Measurements from ENCODE around the gene SCMH1.
"Not testable (repeated sequence)": the region's sequence is repeated elsewhere in the genome, so short reads cannot be mapped to it uniquely, and the experiment has no call there.

Gene SCMH1

DNA sequence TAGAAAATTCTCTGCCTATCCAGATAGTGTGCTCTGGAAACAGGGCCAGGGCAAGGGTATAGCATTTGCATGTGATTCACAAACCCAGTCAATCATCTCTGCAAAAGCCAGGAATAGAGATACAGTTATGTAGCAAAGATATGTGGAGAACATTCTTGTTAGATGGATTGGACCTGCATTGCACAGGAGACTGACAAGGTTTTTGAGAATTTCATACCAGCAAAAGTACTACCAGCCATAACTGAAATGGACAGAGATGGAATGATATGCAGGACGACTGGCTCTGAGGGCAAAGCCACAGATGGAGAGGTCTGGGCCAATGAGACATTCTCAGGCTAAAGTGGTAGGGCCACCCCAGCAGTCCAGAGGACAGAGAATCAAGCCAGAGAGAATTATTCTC lies 24.7 kb downstream of the SCMH1 start:
- H3K4me3 ChIP-seq (ENCODE audit: low read depth, low read length, poor library complexity, severe bottlenecking) = no peak overlapping the region
- H4K20me1 ChIP-seq (ENCODE audit: insufficient read depth, low read length) = no peaks in the 10 kb centered on the region
- H3K36me3 ChIP-seq (ENCODE audit: insufficient read depth, low read length) = no peaks in the 10 kb centered on the region; the same call in 1 of the 2 replicates
- no peak overlapping the region for H3K27ac ChIP-seq (ENCODE audit: low read depth, low read length, poor library complexity, severe bottlenecking)
- TF ChIP-seq CTCF (IDR thresholded peaks at IDR 0.05; ENCODE audit: low read length) (no peak), EZH2 (IDR thresholded peaks at IDR 0.05; ENCODE audit: borderline replicate concordance, low read length) (no peak)
- H3F3A ChIP-seq (ENCODE audit: insufficient read depth, low read length) = no peaks in the 10 kb centered on the region
- H3K4me2 ChIP-seq (ENCODE audit: low read length) = no peak overlapping the region
- peaks cover 9% of the 10 kb centered on the region; the same call in 1 of the 2 replicates for H3K9me3 ChIP-seq (ENCODE audit: low read length)
- no peaks in the 10 kb centered on the region for H3K9me2 ChIP-seq (ENCODE audit: low read depth, low read length)
- H3K4me1 ChIP-seq (ENCODE audit: insufficient read depth, low read length, severe bottlenecking) = peaks cover 2% of the 10 kb centered on the region
- no peak overlapping the region for H2AFZ ChIP-seq (ENCODE audit: low read length)
- H3K27me3 ChIP-seq (ENCODE audit: insufficient read depth, low read length) = no peaks in the 10 kb centered on the region
- no peak overlapping the region for H3K9ac ChIP-seq (ENCODE audit: low read length)
- H3K79me2 ChIP-seq (ENCODE audit: insufficient read depth, low read length) = 0 out of 2 replicates have a peak, but pooled peaks cover 8% of the 10 kb centered on the region

DNA sequence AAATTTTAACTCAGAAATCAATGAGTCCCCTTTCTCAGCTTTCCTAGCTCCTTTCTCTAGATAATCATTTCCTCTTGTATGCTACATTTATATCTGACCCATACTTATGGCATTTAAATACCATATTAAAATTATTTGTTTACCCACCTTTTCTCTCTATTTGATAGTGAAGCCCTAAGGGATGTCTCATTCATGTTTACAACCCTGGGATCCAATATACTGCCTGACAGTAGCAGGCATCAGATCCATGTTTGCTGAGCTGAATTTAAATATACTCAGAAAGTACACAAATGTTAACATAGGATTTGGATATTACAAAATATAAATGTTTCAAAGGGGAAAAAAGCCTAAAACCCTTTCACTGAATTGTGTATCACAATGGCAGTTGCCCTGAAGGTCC lies 26.5 kb downstream of the SCMH1 start:
- peaks cover 9% of the 10 kb centered on the region; the same call in 1 of the 2 replicates for H3K9me3 ChIP-seq (ENCODE audit: low read length)
- no peaks in the 10 kb centered on the region for H3K9me2 ChIP-seq (ENCODE audit: low read depth, low read length)
- H3K9ac ChIP-seq (ENCODE audit: low read length) = no peak overlapping the region
- no peaks in the 10 kb centered on the region for H3K27me3 ChIP-seq (ENCODE audit: insufficient read depth, low read length)
- 0 out of 2 replicates have a peak, but pooled peaks cover 5% of the 10 kb centered on the region for H3K79me2 ChIP-seq (ENCODE audit: insufficient read depth, low read length)
- no peak overlapping the region for H3K4me2 ChIP-seq (ENCODE audit: low read length)
- no peak overlapping the region for H2AFZ ChIP-seq (ENCODE audit: low read length)
- TF ChIP-seq EZH2 (IDR thresholded peaks at IDR 0.05; ENCODE audit: borderline replicate concordance, low read length) (no peak), CTCF (IDR thresholded peaks at IDR 0.05; ENCODE audit: low read length) (no peak)
- no peak overlapping the region for H3K27ac ChIP-seq (ENCODE audit: low read depth, low read length, poor library complexity, severe bottlenecking)
- no peak overlapping the region for H3K4me3 ChIP-seq (ENCODE audit: low read depth, low read length, poor library complexity, severe bottlenecking)
- H3K36me3 ChIP-seq (ENCODE audit: insufficient read depth, low read length) = no peaks in the 10 kb centered on the region; the same call in 1 of the 2 replicates
- H4K20me1 ChIP-seq (ENCODE audit: insufficient read depth, low read length) = no peaks in the 10 kb centered on the region
- H3F3A ChIP-seq (ENCODE audit: insufficient read depth, low read length) = no peaks in the 10 kb centered on the region
- no peaks in the 10 kb centered on the region for H3K4me1 ChIP-seq (ENCODE audit: insufficient read depth, low read length, severe bottlenecking)

DNA sequence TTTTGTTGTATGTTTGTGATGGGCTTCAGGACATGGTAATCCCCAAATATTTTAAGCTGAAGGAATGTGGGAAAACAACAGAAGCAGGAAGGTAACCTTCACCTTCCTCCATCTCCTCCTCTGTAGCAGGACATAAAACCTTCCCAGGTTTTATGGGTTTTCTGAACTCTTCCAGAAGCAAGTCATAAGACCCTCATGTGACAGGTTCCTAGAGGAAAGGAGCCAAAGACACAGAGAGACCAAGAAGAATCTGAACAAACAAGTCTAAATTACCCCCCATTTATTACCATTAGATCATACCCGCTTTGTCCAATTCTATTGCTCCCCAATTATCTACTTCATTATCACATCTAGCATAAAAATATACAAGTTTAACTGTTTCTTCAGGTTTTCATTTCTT lies 28.8 kb downstream of the SCMH1 start:
- Histone ChIP-seq H3K4me1 (ENCODE audit: insufficient read depth, low read length, severe bottlenecking) (no peaks in the 10 kb centered on the region), H3K27me3 (ENCODE audit: insufficient read depth, low read length) (no peaks in the 10 kb centered on the region), H3K36me3 (ENCODE audit: insufficient read depth, low read length) (no peaks in the 10 kb centered on the region; the same call in 1 of the 2 replicates), H3K9me2 (ENCODE audit: low read depth, low read length) (no peaks in the 10 kb centered on the region), H3F3A (ENCODE audit: insufficient read depth, low read length) (no peaks in the 10 kb centered on the region), H4K20me1 (ENCODE audit: insufficient read depth, low read length) (no peaks in the 10 kb centered on the region), H3K4me2 (ENCODE audit: low read length) (no peak overlapping the region), H2AFZ (ENCODE audit: low read length) (no peak overlapping the region), H3K79me2 (ENCODE audit: insufficient read depth, low read length) (no peaks in the 10 kb centered on the region), H3K9ac (ENCODE audit: low read length) (no peak overlapping the region), H3K9me3 (ENCODE audit: low read length) (no peaks in the 10 kb centered on the region; the same call in 1 of the 2 replicates), H3K27ac (ENCODE audit: low read depth, low read length, poor library complexity, severe bottlenecking) (no peak overlapping the region), H3K4me3 (ENCODE audit: low read depth, low read length, poor library complexity, severe bottlenecking) (no peak overlapping the region)
- TF ChIP-seq EZH2 (IDR thresholded peaks at IDR 0.05; ENCODE audit: borderline replicate concordance, low read length) (no peak), CTCF (IDR thresholded peaks at IDR 0.05; ENCODE audit: low read length) (no peak)

GRCh38 chr1:41211608-41212007 lies 30.5 kb downstream of the SCMH1 start:
- not testable (repeated sequence) for H3K4me1 ChIP-seq (ENCODE audit: insufficient read depth, low read length, severe bottlenecking); H3K36me3 ChIP-seq (ENCODE audit: insufficient read depth, low read length); H3K4me3 ChIP-seq (ENCODE audit: low read depth, low read length, poor library complexity, severe bottlenecking); H3K9ac ChIP-seq (ENCODE audit: low read length); H3K79me2 ChIP-seq (ENCODE audit: insufficient read depth, low read length); H4K20me1 ChIP-seq (ENCODE audit: insufficient read depth, low read length); H3K9me2 ChIP-seq (ENCODE audit: low read depth, low read length); H3K9me3 ChIP-seq (ENCODE audit: low read length); H3K27me3 ChIP-seq (ENCODE audit: insufficient read depth, low read length); H3K27ac ChIP-seq (ENCODE audit: low read depth, low read length, poor library complexity, severe bottlenecking); H3F3A ChIP-seq (ENCODE audit: insufficient read depth, low read length); H3K4me2 ChIP-seq (ENCODE audit: low read length); H2AFZ ChIP-seq (ENCODE audit: low read length)

GRCh38 chr1:41207053-41207452 lies 35.1 kb downstream of the SCMH1 start:
- H3F3A ChIP-seq (ENCODE audit: insufficient read depth, low read length); H3K27ac ChIP-seq (ENCODE audit: low read depth, low read length, poor library complexity, severe bottlenecking); H3K36me3 ChIP-seq (ENCODE audit: insufficient read depth, low read length); H3K27me3 ChIP-seq (ENCODE audit: insufficient read depth, low read length); H3K4me2 ChIP-seq (ENCODE audit: low read length); H3K9ac ChIP-seq (ENCODE audit: low read length); H3K4me1 ChIP-seq (ENCODE audit: insufficient read depth, low read length, severe bottlenecking); H3K9me3 ChIP-seq (ENCODE audit: low read length); H2AFZ ChIP-seq (ENCODE audit: low read length); H3K4me3 ChIP-seq (ENCODE audit: low read depth, low read length, poor library complexity, severe bottlenecking); H3K79me2 ChIP-seq (ENCODE audit: insufficient read depth, low read length); H4K20me1 ChIP-seq (ENCODE audit: insufficient read depth, low read length); H3K9me2 ChIP-seq (ENCODE audit: low read depth, low read length): not testable (repeated sequence)
